Measurements from ENCODE around the gene HELQ. TPM values are rescaled to one million over a fixed set of nuclear protein-coding genes. Genes with fewer than 3 reads are reported as not detected.

HELQ gene
- total RNA-seq, 1 experiment from 2014 or later: 14.6 TPM

DNA sequence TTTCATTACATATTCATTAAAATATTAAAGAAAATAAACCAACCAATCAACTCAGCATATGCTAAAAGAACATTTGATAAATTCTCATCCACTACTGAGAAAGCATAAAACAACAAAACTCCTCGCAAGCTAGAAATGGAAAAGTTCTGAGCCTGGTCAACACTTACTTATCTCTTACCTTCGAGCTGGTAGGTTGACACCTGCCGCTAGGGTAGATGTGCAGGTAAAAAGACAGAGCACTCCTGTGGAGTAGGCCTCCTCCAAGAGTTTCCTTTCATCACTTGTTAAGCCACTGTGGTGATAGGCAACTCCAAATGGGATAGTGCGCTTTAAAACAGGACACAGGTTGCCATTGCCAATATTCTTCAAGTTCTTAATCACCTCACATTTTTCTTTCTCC, 18.9 kb downstream of the HELQ start (continued):
- TF ChIP-seq, protein P1, sequence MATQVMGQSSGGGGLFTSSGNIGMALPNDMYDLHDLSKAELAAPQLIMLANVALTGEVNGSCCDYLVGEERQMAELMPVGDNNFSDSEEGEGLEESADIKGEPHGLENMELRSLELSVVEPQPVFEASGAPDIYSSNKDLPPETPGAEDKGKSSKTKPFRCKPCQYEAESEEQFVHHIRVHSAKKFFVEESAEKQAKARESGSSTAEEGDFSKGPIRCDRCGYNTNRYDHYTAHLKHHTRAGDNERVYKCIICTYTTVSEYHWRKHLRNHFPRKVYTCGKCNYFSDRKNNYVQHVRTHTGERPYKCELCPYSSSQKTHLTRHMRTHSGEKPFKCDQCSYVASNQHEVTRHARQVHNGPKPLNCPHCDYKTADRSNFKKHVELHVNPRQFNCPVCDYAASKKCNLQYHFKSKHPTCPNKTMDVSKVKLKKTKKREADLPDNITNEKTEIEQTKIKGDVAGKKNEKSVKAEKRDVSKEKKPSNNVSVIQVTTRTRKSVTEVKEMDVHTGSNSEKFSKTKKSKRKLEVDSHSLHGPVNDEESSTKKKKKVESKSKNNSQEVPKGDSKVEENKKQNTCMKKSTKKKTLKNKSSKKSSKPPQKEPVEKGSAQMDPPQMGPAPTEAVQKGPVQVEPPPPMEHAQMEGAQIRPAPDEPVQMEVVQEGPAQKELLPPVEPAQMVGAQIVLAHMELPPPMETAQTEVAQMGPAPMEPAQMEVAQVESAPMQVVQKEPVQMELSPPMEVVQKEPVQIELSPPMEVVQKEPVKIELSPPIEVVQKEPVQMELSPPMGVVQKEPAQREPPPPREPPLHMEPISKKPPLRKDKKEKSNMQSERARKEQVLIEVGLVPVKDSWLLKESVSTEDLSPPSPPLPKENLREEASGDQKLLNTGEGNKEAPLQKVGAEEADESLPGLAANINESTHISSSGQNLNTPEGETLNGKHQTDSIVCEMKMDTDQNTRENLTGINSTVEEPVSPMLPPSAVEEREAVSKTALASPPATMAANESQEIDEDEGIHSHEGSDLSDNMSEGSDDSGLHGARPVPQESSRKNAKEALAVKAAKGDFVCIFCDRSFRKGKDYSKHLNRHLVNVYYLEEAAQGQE (IDR thresholded peaks at IDR 0.05; ENCODE audit: low read depth): no peak

DNA sequence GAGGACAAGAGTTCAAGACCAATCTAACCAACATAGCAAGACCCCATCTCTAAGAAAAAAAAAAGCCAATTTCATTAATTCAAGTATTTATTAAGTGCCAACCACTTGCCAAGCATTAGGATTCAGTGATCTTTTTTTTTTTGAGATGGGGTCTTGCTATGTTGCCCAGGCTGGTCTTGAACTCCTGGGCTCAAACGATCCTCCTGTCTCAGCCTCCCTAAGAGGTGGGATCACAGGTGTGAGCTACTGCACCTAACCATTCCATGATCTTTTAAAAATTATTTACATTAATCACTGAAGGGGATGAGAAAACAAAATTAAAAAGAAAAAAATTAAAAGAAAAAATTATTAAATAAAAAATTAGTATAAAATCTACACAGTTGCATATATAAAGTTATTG, 24.4 kb downstream of the HELQ start:
- ATAC-seq (no peak), DNase-seq (ENCODE audit: low read depth, low spot score) (no peak)
- no TSS peak for BruUV-seq (replicated peaks)
- H3K4me2 ChIP-seq (ENCODE audit: low read length): no peak overlapping the region
- CTCF ChIA-PET: no interaction called here
- no peaks in the 10 kb centered on the region for H3K27me3 ChIP-seq (ENCODE audit: insufficient read depth, low read length)
- intact Hi-C loops (cut with micrococcal nuclease): no loop called here
- H3K36me3 ChIP-seq (ENCODE audit: control insufficient read depth in 1 of 2, insufficient read depth in 2 of 2, low read length in 2 of 2): no peaks in the 10 kb centered on the region
- H4K20me1 ChIP-seq (ENCODE audit: insufficient read depth): no peaks in the 10 kb centered on the region
- RAD21 ChIA-PET (ENCODE audit: low non-redundant PET in 1 of 2, low total read pairs in 2 of 2, uncharacterized antibody in 2 of 2, unreplicated experiment in 2 of 2): no interaction called here
- no peak overlapping the region for H3K27ac ChIP-seq (ENCODE audit: low read depth, low read length)
- TF ChIP-seq POLR2AphosphoS5 (IDR thresholded peaks at IDR 0.05; ENCODE audit: low read depth, low read length) (no peak), CBX3 (IDR thresholded peaks at IDR 0.05; ENCODE audit: low read depth) (no peak), ZNF274 (IDR thresholded peaks at IDR 0.05; ENCODE audit: low read depth, low read length) (no peak), SP1 (IDR thresholded peaks at IDR 0.05; ENCODE audit: low read depth) (no peak), ELF1 (IDR thresholded peaks at IDR 0.05; ENCODE audit: borderline replicate concordance, low read depth) (no peak)
- TF ChIP-seq, protein P2, sequence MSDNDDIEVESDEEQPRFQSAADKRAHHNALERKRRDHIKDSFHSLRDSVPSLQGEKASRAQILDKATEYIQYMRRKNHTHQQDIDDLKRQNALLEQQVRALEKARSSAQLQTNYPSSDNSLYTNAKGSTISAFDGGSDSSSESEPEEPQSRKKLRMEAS (IDR thresholded peaks at IDR 0.05): no peak
- TF ChIP-seq, protein P1 (IDR thresholded peaks at IDR 0.05; ENCODE audit: low read depth): no peak
- no peaks in the 10 kb centered on the region for H3K79me2 ChIP-seq (ENCODE audit: insufficient read depth, low read length)
- POLR2A ChIA-PET: no interaction called here
- no peaks in the 10 kb centered on the region for H3K4me1 ChIP-seq (ENCODE audit: control insufficient read depth in 1 of 2, insufficient read depth in 2 of 2, low read length in 2 of 2)
- H3K9ac ChIP-seq (ENCODE audit: low read length): no peak overlapping the region
- H2AFZ ChIP-seq (ENCODE audit: low read depth, low read length, poor library complexity, severe bottlenecking): no peak overlapping the region
- no peaks in the 10 kb centered on the region for H3K9me2 ChIP-seq (ENCODE audit: insufficient read depth)
- H3K9me3 ChIP-seq (ENCODE audit: control insufficient read depth in 1 of 2, insufficient read depth in 1 of 2, low read depth in 1 of 2, low read length in 2 of 2): no peaks in the 10 kb centered on the region
- H3K4me3 ChIP-seq (replicated peaks in 1 of 2; ENCODE audit: low read depth in 1 of 2, low read length in 2 of 2): no peak overlapping the region

Measured in HCT116 (cell line).